IMR-90 (cell line): ENCODE data around the gene GPLD1. TPM values are rescaled to one million over a fixed set of nuclear protein-coding genes. Genes with fewer than 3 reads are reported as not detected.

Experiments used
- ATAC-seq: fragments of 200-7000 bp; cut with Tn5 transposase; 2 replicates; pipeline ENCODE4 v1.9.1; 2020; ENCODE audit warnings: low read depth, mild to moderate bottlenecking, moderate library complexity
- BruUV-seq: library from RNA; stranded (reverse); fragments of 400-500 nt; replicated peaks from 2 replicates; lab custom pipeline; 2021; lab: Mats Ljungman, UMichigan
- CTCF ChIA-PET: fragments of 300-600 bp; formaldehyde crosslinking; extraction: SDS; loops from one replicate; lab custom pipeline; 2021; ENCODE audit warnings: antibody characterized with exemption; lab: Yijun Ruan, JAX
- POLR2A ChIA-PET: fragments of 300-600 bp; sonication (Branson Sonifier 250); formaldehyde crosslinking; loops from one replicate; lab custom pipeline; 2022; ENCODE audit warnings: antibody characterized with exemption; ENCODE audit not compliant: unreplicated experiment; lab: Charles Lee
- DNase-seq: peaks from one replicate; pipeline ENCODE4 v3.0.0; 2013
- H2AFZ ChIP-seq: replicated peaks from 2 replicates; pipeline ENCODE3; 2013; ENCODE audit warnings: low read length, mild to moderate bottlenecking; ENCODE audit not compliant: poor library complexity
- H2AK5ac ChIP-seq: 2 replicates; pipeline ENCODE4 v1.6.1; 2013; ENCODE audit warnings: low read depth, low read length, inconsistent platforms
- H2AK9ac ChIP-seq: replicated peaks from 2 replicates; pipeline ENCODE3; 2013; ENCODE audit warnings: mild to moderate bottlenecking, low read depth, low read length, moderate library complexity; ENCODE audit not compliant: poor library complexity
- H2BK120ac ChIP-seq: 2 replicates; pipeline ENCODE4 v1.6.1; 2013; ENCODE audit warnings: low read depth, low read length, inconsistent platforms
- H2BK15ac ChIP-seq: 3 replicates; pipeline ENCODE4 v1.6.1; 2013; ENCODE audit warnings: low read depth, low read length, inconsistent platforms
- H2BK20ac ChIP-seq: 2 replicates; pipeline ENCODE4 v1.6.1; 2013; ENCODE audit warnings: low read depth, mild to moderate bottlenecking, inconsistent platforms, low read length, moderate library complexity
- H2BK5ac ChIP-seq: 2 replicates; pipeline ENCODE4 v1.6.1; 2013; ENCODE audit warnings: mild to moderate bottlenecking, low read depth, low read length, inconsistent platforms; ENCODE audit not compliant: poor library complexity, severe bottlenecking
- H3K14ac ChIP-seq: replicated peaks from 2 replicates; pipeline ENCODE4 v1.6.1; 2013; ENCODE audit warnings: low read depth, low read length, inconsistent platforms
- H3K18ac ChIP-seq: 2 replicates; pipeline ENCODE4 v1.6.1; 2013; ENCODE audit warnings: low read depth, low read length, control low read depth
- H3K23ac ChIP-seq: 2 replicates; pipeline ENCODE4 v1.6.1; 2013; ENCODE audit warnings: low read depth, low read length, inconsistent platforms
- H3K27ac ChIP-seq: 2 replicates; pipeline ENCODE4 v1.5.1; 2013; ENCODE audit warnings: mild to moderate bottlenecking, control low read depth, low read length; ENCODE audit not compliant: insufficient read depth
- H3K27me3 ChIP-seq: 2 replicates; pipeline ENCODE4 v1.6.1; 2013; ENCODE audit warnings: low read length; ENCODE audit not compliant: control insufficient read depth, insufficient read depth
- H3K36me3 ChIP-seq: 2 replicates; pipeline ENCODE4 v1.6.1; 2013; ENCODE audit warnings: low read length, mixed read lengths; ENCODE audit not compliant: control insufficient read depth, insufficient read depth
- H3K4ac ChIP-seq: 2 replicates; pipeline ENCODE4 v1.6.1; 2013; ENCODE audit warnings: low read depth, low read length, inconsistent platforms
- H3K4me1 ChIP-seq: 2 replicates; pipeline ENCODE4 v1.6.1; 2013; ENCODE audit warnings: low read length, mixed read lengths; ENCODE audit not compliant: control insufficient read depth, insufficient read depth
- H3K4me2 ChIP-seq: 2 replicates; pipeline ENCODE4 v1.6.1; 2013; ENCODE audit warnings: low read depth, mild to moderate bottlenecking, control low read depth, low read length, moderate library complexity
- H3K4me3 ChIP-seq: 2 replicates; pipeline ENCODE4 v1.5.1; 2013; ENCODE audit warnings: low read depth, mild to moderate bottlenecking, control low read depth, low read length, moderate library complexity; ENCODE audit not compliant: insufficient read depth
- H3K56ac ChIP-seq: 2 replicates; pipeline ENCODE4 v1.6.1; 2013; ENCODE audit warnings: low read length, inconsistent platforms; ENCODE audit not compliant: insufficient read depth; ENCODE audit errors: extremely low read depth
- H3K79me1 ChIP-seq, 2 experiments: 2 replicates each; pipeline ENCODE4 v1.6.1; 2013; ENCODE audit warnings: low read length in 2 of 2, inconsistent platforms in 1 of 2, low read depth in 1 of 2
- H3K9ac ChIP-seq: 2 replicates; pipeline ENCODE4 v1.6.1; 2013; ENCODE audit warnings: low read depth, low read length, control low read depth
- H3K9me1 ChIP-seq: 2 replicates; pipeline ENCODE4 v1.6.1; 2013; ENCODE audit warnings: low read length, inconsistent platforms; ENCODE audit not compliant: insufficient read depth
- H3K9me3 ChIP-seq: 2 replicates; pipeline ENCODE4 v1.6.1; 2013; ENCODE audit warnings: low read length; ENCODE audit not compliant: control insufficient read depth, insufficient read depth
- H4K20me1 ChIP-seq: 2 replicates; pipeline ENCODE4 v1.6.1; 2013; ENCODE audit warnings: low read length, inconsistent platforms; ENCODE audit not compliant: insufficient read depth
- H4K5ac ChIP-seq: 2 replicates; pipeline ENCODE4 v1.6.1; 2013; ENCODE audit warnings: mild to moderate bottlenecking, low read depth, low read length, control low read depth
- H4K8ac ChIP-seq, 2 experiments: 2 replicates each; pipeline ENCODE4 v1.6.1; 2013; ENCODE audit warnings: low read depth in 2 of 2, low read length in 2 of 2, control low read depth in 1 of 2, inconsistent platforms in 1 of 2
- H4K91ac ChIP-seq: 2 replicates; pipeline ENCODE4 v1.6.1; 2013; ENCODE audit warnings: low read depth, low read length, inconsistent platforms; ENCODE audit not compliant: insufficient read depth
- BHLHE40 ChIP-seq: fragments of 150-350 bp; IDR thresholded peaks from 2 replicates; pipeline ENCODE4 v1.6.1; 2016; ENCODE audit warnings: mild to moderate bottlenecking, low read depth, low read length
- CTCF ChIP-seq: conservative IDR thresholded peaks from 2 replicates; pipeline ENCODE4 v1.5.1; 2012; ENCODE audit warnings: mild to moderate bottlenecking, low read depth, low read length, improper control_type of control experiment
- FOS ChIP-seq: fragments of 150-350 bp; IDR thresholded peaks from 2 replicates; pipeline ENCODE4 v1.6.1; 2016; ENCODE audit warnings: low read depth, low read length
- NFE2L2 ChIP-seq: fragments of 150-350 bp; IDR thresholded peaks from 2 replicates; pipeline ENCODE4 v1.6.1; 2016; ENCODE audit warnings: low read depth, mild to moderate bottlenecking, low read length
- POLR2A ChIP-seq: IDR thresholded peaks from 2 replicates; pipeline ENCODE4 v1.6.1; 2012; ENCODE audit warnings: mild to moderate bottlenecking, low read depth, low read length
- RAD21 ChIP-seq: IDR thresholded peaks from 2 replicates; pipeline ENCODE4 v1.6.1; 2012; ENCODE audit warnings: low read length, improper control_type of control experiment
- RFX5 ChIP-seq: IDR thresholded peaks from 2 replicates; pipeline ENCODE4 v1.8.0; 2012; ENCODE audit warnings: low read depth, mild to moderate bottlenecking, low read length, moderate library complexity
- USF2 ChIP-seq: fragments of 150-350 bp; IDR thresholded peaks from 2 replicates; pipeline ENCODE4 v1.6.1; 2017; ENCODE audit warnings: mild to moderate bottlenecking, antibody characterized with exemption, low read length, low read depth
- WGBS, 2 experiments: methylation state at CpG; one replicate each; pipeline versions ENCODE4 v1.1.5 to v1.1.7; 2013; ENCODE audit warnings: missing lambda C conversion rate in 2 of 2; ENCODE audit not compliant: insufficient read length in 1 of 2; ENCODE audit errors: extremely low coverage in 2 of 2; 5-methylcytosine and 5-hydroxymethylcytosine counted together
- dilution Hi-C: fragments of 300-500 bp; cut with HindIII; formaldehyde crosslinking; loops from one replicate; pipeline ENCODE4 v1.14.3; 2018; ENCODE audit warnings: low sequenced_read_pairs; ENCODE audit not compliant: unreplicated experiment
- in situ Hi-C: fragments of 300-500 bp; cut with MboI; formaldehyde crosslinking; loops from 3 replicates; pipeline ENCODE4 v1.14.3; 2019; ENCODE audit warnings: low sequenced_read_pairs, inconsistent platforms, mixed read lengths
- intact Hi-C: fragments of 100-400 bp; cut with micrococcal nuclease; formaldehyde crosslinking; loops from 2 replicates; pipeline ENCODE4 v1.10.0; 2022
- polyA plus RNA-seq, 3 experiments: library from polyadenylated mRNA; depleted of rRNA; stranded (reverse); fragments of >200 nt; gene quantifications; 2 replicates each; pipeline ENCODE4 v1.2.3, GENCODE V29; 2012; ENCODE audit warnings: low replicate concordance in 1 of 3
- total RNA-seq: library from RNA; depleted of rRNA; stranded (reverse); fragments of >200 nt; gene quantifications from 2 replicates; pipeline ENCODE4 v1.2.3, GENCODE V29; 2012

Gene GPLD1
- total and polyA plus RNA-seq, 2 of the 4 experiments (the other 2 are of a cell fraction) = 0.05 to 0.18 TPM

GRCh38 chr6:24382220-24382540 is 107.2 kb downstream of the GPLD1 start:
- whole genome bisulfite sequencing, 2 experiments = no CpG with 5 or more reads among the region's 1 CpG
- in situ Hi-C loops (no loop called here), intact Hi-C loops (no loop called here), dilution Hi-C loops (no loop called here)
- Histone ChIP-seq H3K18ac (no peak overlapping the region), H4K5ac (no peak overlapping the region), H2BK15ac (no peak overlapping the region), H3K9me1 (no peaks in the 10 kb centered on the region), H2BK120ac (no peak overlapping the region), H2AK5ac (no peak overlapping the region), H4K91ac (no peak overlapping the region), H3K56ac (no peak overlapping the region), H2BK5ac (no peak overlapping the region), H3K23ac (no peak overlapping the region), H3K4me1 (no peaks in the 10 kb centered on the region), H3K36me3 (no peaks in the 10 kb centered on the region), H2BK20ac (no peak overlapping the region), H2AK9ac (no peak overlapping the region), H3K4me2 (no peak overlapping the region), H3K27ac (no peak overlapping the region), H4K20me1 (no peaks in the 10 kb centered on the region), H3K4ac (no peak overlapping the region), H2AFZ (no peak overlapping the region), H3K27me3 (no peaks in the 10 kb centered on the region), H3K79me1 (no peaks in the 10 kb centered on the region), H3K9ac (no peak overlapping the region), H3K14ac (no peak overlapping the region), H3K9me3 (no peaks in the 10 kb centered on the region), H4K8ac (no peak overlapping the region), H3K4me3 (no peak overlapping the region)
- DNase-seq (no peak), ATAC-seq (no peak)
- ChIA-PET CTCF (interaction anchor here (0.8 kb wide), 1 partner anchor 99 kb away, joined by 3 read pairs; no protein-coding TSS in a partner anchor), POLR2A (no interaction called here)
- TF ChIP-seq BHLHE40 (no peak), NFE2L2 (no peak), CTCF (no peak), RFX5 (no peak), RAD21 (no peak), POLR2A (no peak), FOS (no peak), USF2 (no peak)
- no TSS peak for BruUV-seq
